ENCODE results near the gene OLIG2.

DNA sequence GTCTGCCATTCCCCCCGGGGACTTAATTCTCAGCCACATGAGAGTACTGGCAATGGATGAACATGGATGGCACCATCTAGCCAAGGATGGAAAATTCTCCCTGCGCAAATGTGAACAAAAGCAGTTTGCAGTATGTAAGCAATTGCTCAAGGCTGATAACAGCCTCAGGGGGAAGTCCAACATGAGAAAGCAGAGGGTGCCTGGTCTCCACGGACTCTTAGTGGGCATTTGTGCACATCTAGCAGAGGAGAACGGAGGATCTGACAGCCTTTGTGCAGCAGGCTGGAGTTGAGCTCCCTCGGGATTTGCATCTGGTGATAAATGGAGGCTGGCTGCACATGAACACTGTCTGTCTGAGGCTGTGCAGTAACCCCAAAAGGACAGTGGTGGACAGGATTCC, 30.3 kb downstream of the OLIG2 start:
- TF ChIP-seq, protein P1, sequence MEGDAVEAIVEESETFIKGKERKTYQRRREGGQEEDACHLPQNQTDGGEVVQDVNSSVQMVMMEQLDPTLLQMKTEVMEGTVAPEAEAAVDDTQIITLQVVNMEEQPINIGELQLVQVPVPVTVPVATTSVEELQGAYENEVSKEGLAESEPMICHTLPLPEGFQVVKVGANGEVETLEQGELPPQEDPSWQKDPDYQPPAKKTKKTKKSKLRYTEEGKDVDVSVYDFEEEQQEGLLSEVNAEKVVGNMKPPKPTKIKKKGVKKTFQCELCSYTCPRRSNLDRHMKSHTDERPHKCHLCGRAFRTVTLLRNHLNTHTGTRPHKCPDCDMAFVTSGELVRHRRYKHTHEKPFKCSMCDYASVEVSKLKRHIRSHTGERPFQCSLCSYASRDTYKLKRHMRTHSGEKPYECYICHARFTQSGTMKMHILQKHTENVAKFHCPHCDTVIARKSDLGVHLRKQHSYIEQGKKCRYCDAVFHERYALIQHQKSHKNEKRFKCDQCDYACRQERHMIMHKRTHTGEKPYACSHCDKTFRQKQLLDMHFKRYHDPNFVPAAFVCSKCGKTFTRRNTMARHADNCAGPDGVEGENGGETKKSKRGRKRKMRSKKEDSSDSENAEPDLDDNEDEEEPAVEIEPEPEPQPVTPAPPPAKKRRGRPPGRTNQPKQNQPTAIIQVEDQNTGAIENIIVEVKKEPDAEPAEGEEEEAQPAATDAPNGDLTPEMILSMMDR (IDR thresholded peaks at IDR 0.05), result no peak
- TF ChIP-seq POLR2AphosphoS5 (IDR thresholded peaks at IDR 0.05), result no peak
- no peak for TF ChIP-seq POLR2A (IDR thresholded peaks at IDR 0.05; ENCODE audit: low read depth)
